ENCODE measurements around the gene ARID1A.
A peak's percentile ranks its signal among the peaks of the same experiment; 100 is the strongest.

The ARID1A gene

GRCh38 chr1:26820784-26821269 lies 125.0 kb downstream of the ARID1A start:
- H3K4me3 ChIP-seq (ENCODE audit: low read depth, low read length) = no peak overlapping the region
- TF ChIP-seq CTCF (IDR thresholded peaks at IDR 0.05; ENCODE audit: insufficient read depth, low read depth, low read length, missing control alignments) = peak; percentile 48
- DNase-seq (ENCODE audit: low read depth) = peak; percentile 84

- TF ChIP-seq CTCF (IDR thresholded peaks at IDR 0.05; ENCODE audit: insufficient read depth, low read depth, low read length, missing control alignments) = peak; percentile 5
- no peak for DNase-seq (ENCODE audit: low read depth)
- H3K4me3 ChIP-seq (ENCODE audit: low read depth, low read length) = no peak overlapping the region
Measured at GRCh38 chr1:26822737-26823395, 127.1 kb downstream of the ARID1A start.

DNA sequence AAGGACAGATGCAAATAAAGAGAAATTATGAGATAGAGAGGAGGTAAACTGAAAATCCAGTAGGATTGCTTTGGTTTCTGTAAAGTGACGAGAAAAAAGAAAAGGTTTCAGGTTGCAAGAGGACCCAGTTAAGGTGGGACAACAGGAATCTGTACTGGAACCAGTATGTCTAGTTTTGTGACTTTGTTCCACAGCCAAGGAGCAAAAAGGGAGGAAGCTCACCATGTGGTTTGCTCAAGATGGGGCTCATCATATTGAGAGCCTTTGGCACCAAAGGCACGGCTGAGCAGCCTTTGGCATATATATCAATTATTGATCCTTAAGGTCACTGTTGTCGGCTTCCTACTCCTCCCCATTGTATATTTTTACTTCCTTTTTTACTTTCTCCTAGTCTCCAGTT lies 128.9 kb downstream of the ARID1A start:
- TF ChIP-seq CTCF (IDR thresholded peaks at IDR 0.05; ENCODE audit: insufficient read depth, low read depth, low read length, missing control alignments) = no peak
- H3K4me3 ChIP-seq (ENCODE audit: low read depth, low read length) = no peak overlapping the region
- DNase-seq (ENCODE audit: low read depth) = no peak

GRCh38 chr1:26826261-26827105 lies 130.7 kb downstream of the ARID1A start, which contains the start of gene ZDHHC18:
ZDHHC18 (plus strand) TSS chr1:26826688; CDS start chr1:26826805, 117 bp downstream.
- TF ChIP-seq CTCF (IDR thresholded peaks at IDR 0.05; ENCODE audit: insufficient read depth, low read depth, low read length, missing control alignments) = peak; percentile 53
- DNase-seq (ENCODE audit: low read depth) = peak; percentile 77
- peak within 1 kb of the TSS; percentile 65 for H3K4me3 ChIP-seq (ENCODE audit: low read depth, low read length)

GRCh38 chr1:26827106-26827604 lies 131.3 kb downstream of the ARID1A start:
- DNase-seq (ENCODE audit: low read depth) = no peak
- no peak for TF ChIP-seq CTCF (IDR thresholded peaks at IDR 0.05; ENCODE audit: insufficient read depth, low read depth, low read length, missing control alignments)
- H3K4me3 ChIP-seq (ENCODE audit: low read depth, low read length) = peak overlapping the region; percentile 65

- no peak for DNase-seq (ENCODE audit: low read depth)
- peak overlapping the region; percentile 65 for H3K4me3 ChIP-seq (ENCODE audit: low read depth, low read length)
- TF ChIP-seq CTCF (IDR thresholded peaks at IDR 0.05; ENCODE audit: insufficient read depth, low read depth, low read length, missing control alignments) = no peak
Measured at GRCh38 chr1:26827663-26828062, 131.8 kb downstream of the ARID1A start.

Measured in GM12865 (cell line).